ENCODE data around the gene MIER2. TPM values are rescaled to one million over a fixed set of nuclear protein-coding genes. Genes with fewer than 3 reads are reported as not detected.

Gene MIER2
- total RNA-seq, 2 donors from 2014 or later: 3.1 to 9.6 TPM

- ATAC-seq (no peak), DNase-seq (no peak)
- Histone ChIP-seq H3K36me3 (replicated peaks in 1 of 2; ENCODE audit: insufficient read depth in 1 of 2, low read depth in 2 of 2) (peaks cover 0 to 2% of the 10 kb centered on the region in 2 donors), H3K4me1 (no peaks in the 10 kb centered on the region), H3K27me3 (no peaks in the 10 kb centered on the region), H3K4me3 (no peak overlapping the region), H3K27ac (no peak overlapping the region), H3K9me3 (no peaks in the 10 kb centered on the region)
- intact Hi-C loops (cut with DNase I): no loop called here
- TF ChIP-seq, protein P1, sequence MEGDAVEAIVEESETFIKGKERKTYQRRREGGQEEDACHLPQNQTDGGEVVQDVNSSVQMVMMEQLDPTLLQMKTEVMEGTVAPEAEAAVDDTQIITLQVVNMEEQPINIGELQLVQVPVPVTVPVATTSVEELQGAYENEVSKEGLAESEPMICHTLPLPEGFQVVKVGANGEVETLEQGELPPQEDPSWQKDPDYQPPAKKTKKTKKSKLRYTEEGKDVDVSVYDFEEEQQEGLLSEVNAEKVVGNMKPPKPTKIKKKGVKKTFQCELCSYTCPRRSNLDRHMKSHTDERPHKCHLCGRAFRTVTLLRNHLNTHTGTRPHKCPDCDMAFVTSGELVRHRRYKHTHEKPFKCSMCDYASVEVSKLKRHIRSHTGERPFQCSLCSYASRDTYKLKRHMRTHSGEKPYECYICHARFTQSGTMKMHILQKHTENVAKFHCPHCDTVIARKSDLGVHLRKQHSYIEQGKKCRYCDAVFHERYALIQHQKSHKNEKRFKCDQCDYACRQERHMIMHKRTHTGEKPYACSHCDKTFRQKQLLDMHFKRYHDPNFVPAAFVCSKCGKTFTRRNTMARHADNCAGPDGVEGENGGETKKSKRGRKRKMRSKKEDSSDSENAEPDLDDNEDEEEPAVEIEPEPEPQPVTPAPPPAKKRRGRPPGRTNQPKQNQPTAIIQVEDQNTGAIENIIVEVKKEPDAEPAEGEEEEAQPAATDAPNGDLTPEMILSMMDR (IDR thresholded peaks at IDR 0.05): no peak
- TF ChIP-seq POLR2A (IDR thresholded peaks at IDR 0.05): no peak
- WGBS, 2 donors: 96 to 97% methylated on average over 10 of the region's 10 CpGs
Measured at GRCh38 chr19:317710-318508, 26.7 kb downstream of the MIER2 start.

GRCh38 chr19:315811-316210, 28.8 kb downstream of the MIER2 start:
- Histone ChIP-seq H3K27ac (no peak overlapping the region), H3K36me3 (replicated peaks in 1 of 2; ENCODE audit: insufficient read depth in 1 of 2, low read depth in 2 of 2) (peaks cover 4 to 6% of the 10 kb centered on the region in 2 donors), H3K4me1 (no peaks in the 10 kb centered on the region), H3K27me3 (no peaks in the 10 kb centered on the region), H3K9me3 (no peaks in the 10 kb centered on the region), H3K4me3 (no peak overlapping the region)
- DNase-seq (no peak), ATAC-seq (no peak)
- intact Hi-C loops (cut with DNase I): no loop called here
- WGBS, 2 donors: 82 to 89% methylated on average over 8 of the region's 8 CpGs
- TF ChIP-seq, protein P1 (IDR thresholded peaks at IDR 0.05): no peak
- no peak for TF ChIP-seq POLR2A (IDR thresholded peaks at IDR 0.05)

DNA sequence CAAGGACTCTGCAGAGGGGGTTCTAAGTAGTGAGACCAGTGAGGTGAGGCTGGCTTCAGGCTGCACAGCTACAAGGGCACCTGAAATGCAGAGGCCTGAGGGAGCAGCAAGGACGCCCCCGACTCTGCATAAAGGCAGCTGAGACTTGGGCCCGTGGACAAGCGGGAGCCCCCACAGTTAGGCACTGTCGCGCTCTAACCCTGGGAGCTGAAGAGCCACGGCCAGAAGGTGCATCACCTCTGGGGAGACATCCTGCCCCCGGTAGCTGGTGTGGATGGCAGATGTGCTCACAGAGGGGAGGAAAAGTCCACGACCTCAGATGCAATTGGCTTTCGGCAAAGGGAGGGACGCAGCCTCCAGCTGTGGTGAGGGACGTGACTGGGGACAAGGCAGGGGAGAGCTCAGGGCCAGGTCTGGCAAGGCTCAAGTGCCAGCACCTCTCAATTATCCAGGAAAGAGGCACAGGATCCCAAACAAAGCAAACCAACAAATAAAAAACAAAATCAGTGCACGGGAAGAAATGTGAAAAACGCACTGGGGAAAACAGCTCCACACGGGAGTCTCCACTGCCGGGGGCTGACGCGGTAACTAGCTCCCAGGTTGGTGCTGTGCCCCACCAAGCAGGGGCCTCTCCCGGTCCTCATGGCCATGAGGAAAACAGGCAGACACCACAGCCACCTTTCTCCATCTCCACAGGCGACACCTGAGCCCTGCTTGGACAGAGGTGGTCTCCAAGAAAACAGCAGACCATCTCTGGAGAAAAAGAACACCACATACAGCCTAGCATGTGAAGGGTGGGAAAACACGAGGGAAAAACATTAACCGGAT, 30.4 kb downstream of the MIER2 start:
- Histone ChIP-seq H3K27me3 (no peaks in the 10 kb centered on the region), H3K4me1 (no peaks in the 10 kb centered on the region), H3K9me3 (no peaks in the 10 kb centered on the region), H3K36me3 (replicated peaks in 1 of 2; ENCODE audit: insufficient read depth in 1 of 2, low read depth in 2 of 2) (peaks cover 4 to 6% of the 10 kb centered on the region in 2 donors), H3K4me3 (no peak overlapping the region), H3K27ac (no peak overlapping the region)
- 89 to 90% methylated on average over 14 to 22 of the region's 22 CpGs for WGBS, 2 donors
- ATAC-seq (no peak), DNase-seq (no peak)
- intact Hi-C loops (cut with DNase I): no loop called here
- no peak for TF ChIP-seq POLR2A (IDR thresholded peaks at IDR 0.05)
- TF ChIP-seq, protein P1 (IDR thresholded peaks at IDR 0.05): no peak

DNA sequence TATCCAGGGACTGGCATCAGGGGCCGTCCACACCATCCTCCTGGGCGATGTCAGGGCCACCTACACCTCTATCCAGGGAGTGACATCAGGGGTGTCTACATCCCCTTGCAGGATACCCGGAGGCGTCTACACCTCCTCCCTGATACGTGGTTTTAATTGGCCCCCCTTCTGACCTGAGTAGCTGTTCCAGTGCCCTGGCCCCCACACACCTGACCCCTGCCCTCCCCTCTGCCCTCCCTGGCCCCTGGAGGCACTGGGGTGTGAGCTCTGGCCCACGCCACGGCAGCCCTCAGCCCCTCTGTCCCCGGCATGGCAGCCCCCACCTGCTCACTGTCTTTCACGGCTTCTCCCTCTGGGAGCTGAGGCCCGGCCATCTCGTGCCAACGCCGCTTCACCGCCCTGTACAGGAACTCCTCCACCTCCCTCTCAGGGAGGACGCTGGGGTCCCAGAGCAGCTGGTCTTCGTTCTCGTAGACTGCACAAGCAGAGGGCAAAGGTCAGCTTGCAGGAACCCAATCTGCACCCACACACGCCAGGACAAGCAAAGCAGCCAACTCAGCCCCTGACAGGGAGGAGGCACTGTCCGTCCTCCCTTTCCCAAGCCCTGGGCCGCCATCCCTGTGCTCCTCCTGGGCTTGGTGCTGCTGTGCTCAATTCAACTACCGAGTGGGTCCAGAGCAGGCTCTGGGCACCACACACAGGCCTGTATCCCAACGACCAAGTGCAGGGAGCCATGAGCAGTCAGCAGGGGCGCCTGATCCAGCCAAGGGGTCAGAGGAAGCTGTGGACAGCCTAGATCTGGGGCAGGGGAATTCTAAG, 31.2 kb downstream of the MIER2 start:
- 86 to 88% methylated on average over 12 to 23 of the region's 23 CpGs for WGBS, 2 donors
- no peak for ATAC-seq
- no peak overlapping the region for H3K27ac ChIP-seq

More for the DNA sequence above, 31.2 kb downstream of the MIER2 start:
- Histone ChIP-seq H3K36me3 (replicated peaks in 1 of 2; ENCODE audit: insufficient read depth in 1 of 2, low read depth in 2 of 2) (peaks cover 4 to 6% of the 10 kb centered on the region in 2 donors), H3K4me1 (no peaks in the 10 kb centered on the region), H3K4me3 (no peak overlapping the region), H3K9me3 (no peaks in the 10 kb centered on the region), H3K27me3 (no peaks in the 10 kb centered on the region)
- TF ChIP-seq, protein P1 (IDR thresholded peaks at IDR 0.05): no peak
- TF ChIP-seq POLR2A (IDR thresholded peaks at IDR 0.05): no peak
- DNase-seq: no peak
- intact Hi-C loops (cut with DNase I): no loop called here

Measured in body of pancreas (tissue), 4 donors.